HL-60 (cell line): ENCODE measurements around the gene HLA-DOB.
A peak's percentile ranks its signal among the peaks of the same experiment; 100 is the strongest.

Source experiments
- CTCF ChIP-seq: IDR thresholded peaks from one replicate; pipeline ENCODE4 v1.5.1; 2011; ENCODE audit warnings: low read length, control low read depth, inconsistent platforms; ENCODE audit not compliant: insufficient read depth
- GABPA ChIP-seq: IDR thresholded peaks from 2 replicates; pipeline ENCODE4 v1.6.1; 2012; ENCODE audit warnings: low read depth
- POLR2AphosphoS5 ChIP-seq: IDR thresholded peaks from 2 replicates; pipeline ENCODE4 v1.6.1; 2012; ENCODE audit warnings: low read depth
- REST ChIP-seq: IDR thresholded peaks from 2 replicates; pipeline ENCODE4 v1.6.1; 2012; ENCODE audit warnings: low read depth; ENCODE audit not compliant: insufficient replicate concordance
- SPI1 ChIP-seq: IDR thresholded peaks from 2 replicates; pipeline ENCODE4 v1.6.1; 2012; ENCODE audit warnings: low read depth, mild to moderate bottlenecking, borderline replicate concordance

GRCh38 chr6:32842021-32842650 is 25.3 kb upstream of the HLA-DOB start:
- no peak for TF ChIP-seq CTCF
- no peak for TF ChIP-seq POLR2AphosphoS5
- TF ChIP-seq SPI1, result no peak
- peak; percentile 12 for TF ChIP-seq REST
- no peak for TF ChIP-seq GABPA
